Measurements from ENCODE around the gene UBE3C.

Gene UBE3C

DNA sequence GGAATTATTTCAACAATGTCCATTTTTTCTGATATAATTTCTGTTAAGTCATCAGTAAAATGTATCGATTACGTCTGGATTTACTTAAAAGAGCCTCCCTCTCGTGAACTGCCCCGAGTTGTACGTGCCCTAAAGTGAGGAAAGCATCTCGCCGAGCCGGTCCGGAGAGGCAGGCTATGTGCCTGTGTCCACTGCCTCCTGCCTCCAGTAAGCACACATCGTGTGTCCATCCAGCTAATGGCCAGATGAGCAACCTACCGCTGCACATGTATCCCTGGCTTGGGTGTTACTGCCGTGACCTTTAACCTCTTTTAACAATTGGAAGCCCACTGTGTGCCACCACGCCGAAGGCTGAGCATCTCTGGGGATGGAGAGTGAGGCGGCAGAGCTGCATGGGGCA lies 174.9 kb downstream of the UBE3C start:
- TF ChIP-seq, protein P1, sequence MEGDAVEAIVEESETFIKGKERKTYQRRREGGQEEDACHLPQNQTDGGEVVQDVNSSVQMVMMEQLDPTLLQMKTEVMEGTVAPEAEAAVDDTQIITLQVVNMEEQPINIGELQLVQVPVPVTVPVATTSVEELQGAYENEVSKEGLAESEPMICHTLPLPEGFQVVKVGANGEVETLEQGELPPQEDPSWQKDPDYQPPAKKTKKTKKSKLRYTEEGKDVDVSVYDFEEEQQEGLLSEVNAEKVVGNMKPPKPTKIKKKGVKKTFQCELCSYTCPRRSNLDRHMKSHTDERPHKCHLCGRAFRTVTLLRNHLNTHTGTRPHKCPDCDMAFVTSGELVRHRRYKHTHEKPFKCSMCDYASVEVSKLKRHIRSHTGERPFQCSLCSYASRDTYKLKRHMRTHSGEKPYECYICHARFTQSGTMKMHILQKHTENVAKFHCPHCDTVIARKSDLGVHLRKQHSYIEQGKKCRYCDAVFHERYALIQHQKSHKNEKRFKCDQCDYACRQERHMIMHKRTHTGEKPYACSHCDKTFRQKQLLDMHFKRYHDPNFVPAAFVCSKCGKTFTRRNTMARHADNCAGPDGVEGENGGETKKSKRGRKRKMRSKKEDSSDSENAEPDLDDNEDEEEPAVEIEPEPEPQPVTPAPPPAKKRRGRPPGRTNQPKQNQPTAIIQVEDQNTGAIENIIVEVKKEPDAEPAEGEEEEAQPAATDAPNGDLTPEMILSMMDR (IDR thresholded peaks at IDR 0.05; ENCODE audit: low read depth, low read length, missing control alignments) = no peak
- no peak for DNase-seq (ENCODE audit: low read depth)
- no peak overlapping the region for H3K4me3 ChIP-seq (ENCODE audit: low read depth, low read length)

DNA sequence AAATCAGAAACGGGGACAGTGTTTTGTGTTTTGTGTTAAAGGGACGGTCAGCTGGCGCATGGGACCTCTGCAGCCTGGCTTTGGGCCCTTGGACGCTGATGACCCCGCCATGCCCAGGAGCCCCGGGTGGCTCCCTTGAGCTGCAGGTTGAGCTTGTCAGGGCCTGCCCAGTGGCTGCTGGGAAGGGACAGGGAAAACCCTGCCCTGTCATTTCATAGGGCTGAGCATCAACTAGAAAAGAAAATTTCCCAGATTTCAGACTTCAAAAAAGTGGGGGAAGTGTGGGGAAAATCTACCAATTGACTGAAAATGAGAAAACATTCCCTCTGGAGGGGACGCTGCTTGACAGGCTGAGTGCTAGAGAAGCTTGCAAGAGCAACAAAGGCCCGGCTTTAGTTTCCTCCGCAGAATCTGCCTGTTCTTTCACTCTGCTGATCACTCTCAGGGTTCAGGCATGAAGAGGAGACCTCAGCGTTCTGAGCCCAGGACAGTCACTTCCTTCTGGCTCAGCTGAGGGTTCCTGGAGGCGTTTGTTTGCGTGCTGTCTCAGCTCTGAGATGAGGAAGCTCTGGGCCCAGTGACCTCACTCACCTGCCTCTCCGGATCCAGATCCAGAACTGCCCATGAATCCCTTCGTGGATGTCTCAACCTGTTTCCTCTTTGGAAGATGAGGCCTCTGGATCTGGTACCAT lies 179.4 kb downstream of the UBE3C start:
- no peak overlapping the region for H3K4me3 ChIP-seq (ENCODE audit: low read depth, low read length)
- DNase-seq (ENCODE audit: low read depth) = no peak
- TF ChIP-seq, protein P1 (IDR thresholded peaks at IDR 0.05; ENCODE audit: low read depth, low read length, missing control alignments) = no peak
